Bronchial epithelial cell (primary cell): Measurements from ENCODE around the gene P2RX1. TPM values are rescaled to one million over a fixed set of nuclear protein-coding genes. Genes with fewer than 3 reads are reported as not detected.

ENCODE experiments used
- DNase-seq: peaks from one replicate; pipeline ENCODE4 v3.0.0-alpha.2; 2010; ENCODE audit warnings: low read depth
- FAIRE-seq: peaks from 2 replicates; lab custom pipeline; 2011; peaks lifted over from hg19 to GRCh38; lab: Jason Lieb, UNC
- H3K27me3 ChIP-seq: 2 replicates; pipeline ENCODE4 v1.5.1; 2011; ENCODE audit warnings: low read length; ENCODE audit not compliant: control insufficient read depth, insufficient read depth
- H3K36me3 ChIP-seq: 2 replicates; pipeline ENCODE4 v1.5.1; 2011; ENCODE audit warnings: low read length; ENCODE audit not compliant: control insufficient read depth, insufficient read depth
- H3K4me3 ChIP-seq: 2 replicates; pipeline ENCODE4 v1.5.1; 2011; ENCODE audit warnings: mild to moderate bottlenecking, low read depth, low read length, control low read depth
- CTCF ChIP-seq: IDR thresholded peaks from 2 replicates; pipeline ENCODE4 v1.5.1; 2011; ENCODE audit warnings: mild to moderate bottlenecking, moderate library complexity, low read length, control low read depth, inconsistent platforms; ENCODE audit not compliant: insufficient read depth, severe bottlenecking
- total RNA-seq: library from RNA; depleted of rRNA; stranded (reverse); fragments of >200 nt; gene quantifications from 2 replicates; pipeline ENCODE4 v1.2.1, GENCODE V29; 2014

The P2RX1 gene
- total RNA-seq, 1 donor from 2014 or later = not detected

GRCh38 chr17:3879591-3880417 lies 36.5 kb downstream of the P2RX1 start:
- H3K4me3 ChIP-seq = no peak overlapping the region
- H3K27me3 ChIP-seq = no peaks in the 10 kb centered on the region
- H3K36me3 ChIP-seq = peaks cover 38% of the 10 kb centered on the region
- no peak for FAIRE-seq
- no peak for TF ChIP-seq CTCF
- no peak for DNase-seq

- peaks cover 33% of the 10 kb centered on the region for H3K36me3 ChIP-seq
- no peaks in the 10 kb centered on the region for H3K27me3 ChIP-seq
- peak; percentile 85 for FAIRE-seq
- H3K4me3 ChIP-seq = no peak overlapping the region
- TF ChIP-seq CTCF = no peak
- no peak for DNase-seq
These were observed 37.1 kb downstream of the P2RX1 start for GRCh38 chr17:3879186-3879585.

DNA sequence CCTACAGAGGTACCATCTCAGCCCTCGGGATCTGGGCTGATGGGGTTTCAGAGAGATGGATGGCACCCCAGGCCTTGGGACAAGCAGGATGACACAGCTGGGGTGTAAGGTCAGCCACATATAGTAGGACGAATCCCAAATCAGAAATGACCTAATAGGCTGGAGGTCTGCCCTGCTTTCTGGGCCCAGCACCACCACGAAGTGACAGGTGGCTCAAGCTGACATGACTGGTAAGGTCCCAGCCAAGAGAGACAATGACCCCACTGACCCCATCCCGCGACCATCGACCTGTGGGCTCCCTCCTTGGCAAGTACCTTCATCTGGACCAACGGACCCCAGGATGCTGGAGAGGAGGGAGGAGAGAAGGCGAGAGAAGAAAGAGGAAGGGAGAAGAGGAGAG lies 39.0 kb downstream of the P2RX1 start:
- Histone ChIP-seq H3K27me3 (no peaks in the 10 kb centered on the region), H3K4me3 (no peak overlapping the region), H3K36me3 (peaks cover 23% of the 10 kb centered on the region)
- DNase-seq (no peak), FAIRE-seq (no peak)
- no peak for TF ChIP-seq CTCF

DNA sequence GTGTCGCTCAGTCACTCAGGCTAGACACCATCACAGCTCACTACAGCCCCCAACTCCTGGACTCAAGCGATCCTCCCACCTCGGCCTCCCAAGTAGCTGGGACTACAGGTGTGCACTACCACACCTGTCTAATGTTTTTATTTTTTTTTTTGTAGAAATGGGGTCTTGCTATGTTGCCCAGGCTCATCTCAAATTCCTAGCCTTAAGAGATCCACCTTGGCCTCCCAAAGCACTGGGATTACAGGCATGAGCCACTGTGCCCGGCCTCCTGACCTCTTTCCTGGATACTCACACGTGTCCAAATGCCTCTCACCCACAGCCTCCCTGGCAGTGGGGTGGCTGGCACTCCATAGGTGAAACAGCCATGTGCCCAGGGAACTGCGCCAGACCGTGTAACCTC lies 40.9 kb downstream of the P2RX1 start:
- Histone ChIP-seq H3K27me3 (no peaks in the 10 kb centered on the region), H3K4me3 (no peak overlapping the region), H3K36me3 (peaks cover 24% of the 10 kb centered on the region)
- no peak for TF ChIP-seq CTCF
- no peak for FAIRE-seq
- DNase-seq = no peak

GRCh38 chr17:3873862-3874261 lies 42.4 kb downstream of the P2RX1 start:
- FAIRE-seq (no peak), DNase-seq (no peak)
- no peak overlapping the region for H3K4me3 ChIP-seq
- peaks cover 19% of the 10 kb centered on the region for H3K36me3 ChIP-seq
- no peak for TF ChIP-seq CTCF
- H3K27me3 ChIP-seq = no peaks in the 10 kb centered on the region
